Left ventricle myocardium inferior (tissue), 1 donor: ENCODE data around the gene SLX4. TPM values are rescaled to one million over a fixed set of nuclear protein-coding genes. Genes with fewer than 3 reads are reported as not detected.

Experiments used
- DNase-seq: peaks from one replicate; pipeline ENCODE4 v3.0.0-alpha.2; 2020
- H3K27ac ChIP-seq: fragments of 200-600 bp; replicated peaks from 2 replicates; pipeline ENCODE4 v1.8.0; 2021
- H3K27me3 ChIP-seq: fragments of 200-600 bp; 2 replicates; pipeline ENCODE4 v1.8.0; 2021; ENCODE audit warnings: low read depth
- H3K36me3 ChIP-seq: fragments of 200-600 bp; 2 replicates; pipeline ENCODE4 v1.8.0; 2021
- H3K4me1 ChIP-seq: fragments of 200-600 bp; 2 replicates; pipeline ENCODE4 v1.8.0; 2021
- H3K4me3 ChIP-seq: fragments of 200-600 bp; 2 replicates; pipeline ENCODE4 v1.8.0; 2021; ENCODE audit warnings: mild to moderate bottlenecking, moderate library complexity
- H3K9me3 ChIP-seq: fragments of 200-600 bp; replicated peaks from 2 replicates; pipeline ENCODE4 v1.8.0; 2021
- intact Hi-C: fragments of 100-400 bp; cut with micrococcal nuclease; formaldehyde crosslinking; loops from one replicate; pipeline ENCODE4 v1.11.0; 2022
- total RNA-seq: library from RNA; stranded (reverse); fragmentation: NEBNext Ultra II Directional; extraction: Animal tissue kit (Norgen Biotek cat#: 25700); gene quantifications from one replicate; pipeline ENCODE4 v1.2.1, GENCODE V29; 2021
- TF ChIP-seq, protein P1 (sequence below): fragments of 200-600 bp; IDR thresholded peaks from 2 replicates; pipeline ENCODE4 v1.8.0; 2021; ENCODE audit warnings: antibody characterized with exemption, mild to moderate bottlenecking, borderline replicate concordance
- donor health status: DM: no; HTN: yes; CAD: no; lungs with severe emphysema.

Gene SLX4
- total RNA-seq, 1 donor from 2014 or later, result 2.5 TPM

- peaks cover 3% of the 10 kb centered on the region for H3K9me3 ChIP-seq
- intact Hi-C loops, result no loop called here
- H3K27me3 ChIP-seq, result peaks cover 5% of the 10 kb centered on the region
- H3K27ac ChIP-seq, result no peak overlapping the region
- H3K4me3 ChIP-seq, result peak overlapping the region; percentile 54
- no peak for DNase-seq
- no peaks in the 10 kb centered on the region for H3K36me3 ChIP-seq
- TF ChIP-seq, protein P1, sequence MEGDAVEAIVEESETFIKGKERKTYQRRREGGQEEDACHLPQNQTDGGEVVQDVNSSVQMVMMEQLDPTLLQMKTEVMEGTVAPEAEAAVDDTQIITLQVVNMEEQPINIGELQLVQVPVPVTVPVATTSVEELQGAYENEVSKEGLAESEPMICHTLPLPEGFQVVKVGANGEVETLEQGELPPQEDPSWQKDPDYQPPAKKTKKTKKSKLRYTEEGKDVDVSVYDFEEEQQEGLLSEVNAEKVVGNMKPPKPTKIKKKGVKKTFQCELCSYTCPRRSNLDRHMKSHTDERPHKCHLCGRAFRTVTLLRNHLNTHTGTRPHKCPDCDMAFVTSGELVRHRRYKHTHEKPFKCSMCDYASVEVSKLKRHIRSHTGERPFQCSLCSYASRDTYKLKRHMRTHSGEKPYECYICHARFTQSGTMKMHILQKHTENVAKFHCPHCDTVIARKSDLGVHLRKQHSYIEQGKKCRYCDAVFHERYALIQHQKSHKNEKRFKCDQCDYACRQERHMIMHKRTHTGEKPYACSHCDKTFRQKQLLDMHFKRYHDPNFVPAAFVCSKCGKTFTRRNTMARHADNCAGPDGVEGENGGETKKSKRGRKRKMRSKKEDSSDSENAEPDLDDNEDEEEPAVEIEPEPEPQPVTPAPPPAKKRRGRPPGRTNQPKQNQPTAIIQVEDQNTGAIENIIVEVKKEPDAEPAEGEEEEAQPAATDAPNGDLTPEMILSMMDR, result no peak
- no peaks in the 10 kb centered on the region for H3K4me1 ChIP-seq
Measured at GRCh38 chr16:3576211-3576610, 35.2 kb downstream of the SLX4 start.

DNA sequence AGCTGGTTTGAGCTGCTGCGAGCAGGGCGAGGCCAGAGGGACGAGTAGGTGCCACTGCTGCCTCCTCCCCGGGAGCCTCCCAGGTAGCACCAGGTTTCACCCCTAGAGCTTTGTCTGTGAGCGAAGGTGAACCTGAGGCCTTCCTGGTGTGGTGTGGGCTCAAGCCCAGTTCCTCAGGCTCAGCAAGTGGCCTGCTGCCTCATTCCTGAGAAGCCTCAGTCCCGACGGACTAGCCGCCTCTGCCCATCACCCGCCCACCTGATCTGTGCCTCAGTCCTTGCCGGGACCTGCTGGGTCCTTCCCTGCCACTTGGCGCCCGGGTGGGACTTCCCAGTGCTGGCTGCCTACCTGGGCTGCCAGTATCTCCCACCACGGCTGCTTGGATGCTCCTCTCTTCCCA lies 35.9 kb downstream of the SLX4 start:
- peaks cover 10% of the 10 kb centered on the region for H3K9me3 ChIP-seq
- no peaks in the 10 kb centered on the region for H3K4me1 ChIP-seq
- DNase-seq, result no peak
- no peak overlapping the region for H3K27ac ChIP-seq
- intact Hi-C loops, result no loop called here
- no peak overlapping the region for H3K4me3 ChIP-seq
- H3K36me3 ChIP-seq, result peaks cover 6% of the 10 kb centered on the region
- TF ChIP-seq, protein P1, result no peak
- peaks cover 5% of the 10 kb centered on the region for H3K27me3 ChIP-seq

- H3K9me3 ChIP-seq, result peaks cover 18% of the 10 kb centered on the region
- peaks cover 5% of the 10 kb centered on the region for H3K27me3 ChIP-seq
- no peak overlapping the region for H3K27ac ChIP-seq
- TF ChIP-seq, protein P1, result no peak
- H3K36me3 ChIP-seq, result peaks cover 12% of the 10 kb centered on the region
- no peak overlapping the region for H3K4me3 ChIP-seq
- intact Hi-C loops, result no loop called here
- no peak for DNase-seq
- no peaks in the 10 kb centered on the region for H3K4me1 ChIP-seq
Measured at GRCh38 chr16:3574195-3574594, 37.2 kb downstream of the SLX4 start.

- DNase-seq, result no peak
- H3K9me3 ChIP-seq, result peaks cover 18% of the 10 kb centered on the region
- H3K4me3 ChIP-seq, result no peak overlapping the region
- no peaks in the 10 kb centered on the region for H3K4me1 ChIP-seq
- intact Hi-C loops, result no loop called here
- peaks cover 12% of the 10 kb centered on the region for H3K36me3 ChIP-seq
- H3K27me3 ChIP-seq, result peaks cover 5% of the 10 kb centered on the region
- H3K27ac ChIP-seq, result no peak overlapping the region
- TF ChIP-seq, protein P1, result no peak
Measured at GRCh38 chr16:3573146-3573815, 38.1 kb downstream of the SLX4 start.

DNA sequence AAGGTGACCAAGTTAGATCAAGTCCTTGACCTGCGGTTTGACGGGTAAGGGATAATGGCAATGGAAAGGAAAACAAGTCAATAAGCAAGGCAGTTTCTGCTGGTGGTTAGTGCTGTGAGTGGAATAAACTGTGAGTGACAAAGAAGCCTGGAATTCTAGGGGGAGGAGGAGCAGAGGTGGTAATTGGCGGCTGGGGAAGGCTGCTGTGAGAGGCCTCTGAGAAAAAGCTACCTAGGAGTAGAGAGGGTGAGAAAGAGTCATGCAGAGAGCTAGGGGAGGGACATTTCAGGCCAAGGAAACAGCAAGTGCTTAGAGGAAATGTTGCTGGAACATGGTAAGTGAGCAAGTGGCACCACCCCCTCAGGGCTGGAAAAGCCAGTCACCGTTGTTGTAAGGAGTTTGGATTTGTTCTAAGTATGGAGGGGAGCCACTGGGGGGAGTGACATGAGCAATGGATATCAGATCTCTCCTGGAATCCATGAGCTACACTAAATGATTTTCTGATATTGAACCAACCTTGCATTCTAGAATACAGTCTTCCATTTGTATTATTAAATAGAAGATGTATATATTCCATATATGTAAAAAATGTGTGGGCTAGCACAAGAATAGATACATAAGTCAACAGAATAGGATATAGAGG lies 40.9 kb downstream of the SLX4 start:
- no peak for DNase-seq
- Histone ChIP-seq H3K4me3 (no peak overlapping the region), H3K36me3 (peaks cover 12% of the 10 kb centered on the region), H3K4me1 (no peaks in the 10 kb centered on the region), H3K27me3 (no peaks in the 10 kb centered on the region), H3K27ac (no peak overlapping the region), H3K9me3 (peaks cover 18% of the 10 kb centered on the region)
- TF ChIP-seq, protein P1, result no peak
- intact Hi-C loops, result no loop called here
